Measurements from ENCODE around the gene CORO6. TPM values are rescaled to one million over a fixed set of nuclear protein-coding genes. Genes with fewer than 3 reads are reported as not detected.

The CORO6 gene
- total RNA-seq, 1 experiment from 2014 or later, result 35.0 TPM

- peak in 1 of 2 experiments; percentile 2 for DNase-seq
- ChIA-PET POLR2A (ENCODE audit: unreplicated experiment) (interaction anchor here (0.6 kb wide), 1 partner anchor 21 kb away, joined by 3 read pairs; no protein-coding TSS in a partner anchor), CTCF (interaction anchor here (0.5 to 0.6 kb wide), 2 partner anchors 16 to 38 kb away, joined by 3 to 11 read pairs; no protein-coding TSS in a partner anchor)
- peaks cover 22% of the 10 kb centered on the region; the same call in 1 of the 2 replicates for H3F3A ChIP-seq (ENCODE audit: insufficient read depth, low read depth)
- H2AFZ ChIP-seq, result no peak overlapping the region
- H3K79me2 ChIP-seq (ENCODE audit: low read depth), result no peaks in the 10 kb centered on the region
- H3K9me3 ChIP-seq (ENCODE audit: insufficient read depth, low read depth), result no peaks in the 10 kb centered on the region
- H3K9me2 ChIP-seq (ENCODE audit: insufficient read depth), result no peaks in the 10 kb centered on the region
- H4K20me1 ChIP-seq (ENCODE audit: insufficient read depth), result no peaks in the 10 kb centered on the region
- intact Hi-C loops (cut with micrococcal nuclease; ENCODE audit: unreplicated experiment), result no loop called here
- no peaks in the 10 kb centered on the region for H3K27me3 ChIP-seq (ENCODE audit: insufficient read depth, low read depth)
- no peaks in the 10 kb centered on the region for H3K36me3 ChIP-seq (ENCODE audit: low read depth)
- TF ChIP-seq CTCF (conservative IDR thresholded peaks at IDR 0.05) (no peak), EZH2 (IDR thresholded peaks at IDR 0.05; ENCODE audit: low read depth) (no peak)
- no peak overlapping the region for H3K27ac ChIP-seq
- H3K4me2 ChIP-seq, result no peak overlapping the region
- no peak overlapping the region for H3K4me3 ChIP-seq
- no TSS peak for BruUV-seq (replicated peaks)
- H3K4me1 ChIP-seq (replicated peaks; ENCODE audit: insufficient read depth), result peaks cover 9% of the 10 kb centered on the region
Measured at GRCh38 chr17:29571883-29572681, 50.6 kb downstream of the CORO6 start.

GRCh38 chr17:29571486-29571882 is 51.2 kb downstream of the CORO6 start:
- no peak overlapping the region for H3K4me2 ChIP-seq
- no TSS peak for BruUV-seq (replicated peaks)
- ChIA-PET CTCF (no interaction called here), POLR2A (ENCODE audit: unreplicated experiment) (interaction anchor here (0.6 kb wide), 1 partner anchor 21 kb away, joined by 3 read pairs; no protein-coding TSS in a partner anchor)
- TF ChIP-seq EZH2 (IDR thresholded peaks at IDR 0.05; ENCODE audit: low read depth) (no peak), CTCF (conservative IDR thresholded peaks at IDR 0.05) (no peak)
- no peak overlapping the region for H3K27ac ChIP-seq
- no peak for DNase-seq
- no peak overlapping the region for H2AFZ ChIP-seq
- H3K4me3 ChIP-seq, result no peak overlapping the region
- peaks cover 23% of the 10 kb centered on the region; the same call in 1 of the 2 replicates for H3F3A ChIP-seq (ENCODE audit: insufficient read depth, low read depth)
- intact Hi-C loops (cut with micrococcal nuclease; ENCODE audit: unreplicated experiment), result no loop called here
- no peaks in the 10 kb centered on the region for H3K36me3 ChIP-seq (ENCODE audit: low read depth)
- no peaks in the 10 kb centered on the region for H3K27me3 ChIP-seq (ENCODE audit: insufficient read depth, low read depth)
- no peaks in the 10 kb centered on the region for H3K79me2 ChIP-seq (ENCODE audit: low read depth)
- no peaks in the 10 kb centered on the region for H3K9me2 ChIP-seq (ENCODE audit: insufficient read depth)
- H3K9me3 ChIP-seq (ENCODE audit: insufficient read depth, low read depth), result no peaks in the 10 kb centered on the region
- H3K4me1 ChIP-seq (replicated peaks; ENCODE audit: insufficient read depth), result peaks cover 9% of the 10 kb centered on the region
- no peaks in the 10 kb centered on the region for H4K20me1 ChIP-seq (ENCODE audit: insufficient read depth)

GRCh38 chr17:29570521-29570920 is 52.2 kb downstream of the CORO6 start:
- no peak for TF ChIP-seq CTCF (conservative IDR thresholded peaks at IDR 0.05)
- no peak for TF ChIP-seq EZH2 (IDR thresholded peaks at IDR 0.05; ENCODE audit: low read depth)
- peak in 1 of 2 experiments; percentile 26 for DNase-seq
- peaks cover 2% of the 10 kb centered on the region; the same call in 1 of the 2 replicates for H3K79me2 ChIP-seq (ENCODE audit: low read depth)
- no peaks in the 10 kb centered on the region for H3K36me3 ChIP-seq (ENCODE audit: low read depth)
- no peak overlapping the region for H3K4me2 ChIP-seq
- H3K4me1 ChIP-seq (replicated peaks; ENCODE audit: insufficient read depth), result peaks cover 11% of the 10 kb centered on the region
- no peak overlapping the region for H3K4me3 ChIP-seq
- intact Hi-C loops (cut with micrococcal nuclease; ENCODE audit: unreplicated experiment), result no loop called here
- no TSS peak for BruUV-seq (replicated peaks)
- ChIA-PET CTCF (interaction anchor here (0.5 kb wide), 1 partner anchor 459 kb away, joined by 4 read pairs; no protein-coding TSS in a partner anchor), POLR2A (ENCODE audit: unreplicated experiment) (interaction anchor here (0.7 kb wide), 1 partner anchor 708 kb away, joined by 22 read pairs; no protein-coding TSS in a partner anchor)
- no peaks in the 10 kb centered on the region for H4K20me1 ChIP-seq (ENCODE audit: insufficient read depth)
- H3K27ac ChIP-seq, result no peak overlapping the region
- peaks cover 30% of the 10 kb centered on the region; the same call in 1 of the 2 replicates for H3F3A ChIP-seq (ENCODE audit: insufficient read depth, low read depth)
- no peaks in the 10 kb centered on the region for H3K9me2 ChIP-seq (ENCODE audit: insufficient read depth)
- H3K27me3 ChIP-seq (ENCODE audit: insufficient read depth, low read depth), result no peaks in the 10 kb centered on the region
- H2AFZ ChIP-seq, result no peak overlapping the region
- H3K9me3 ChIP-seq (ENCODE audit: insufficient read depth, low read depth), result no peaks in the 10 kb centered on the region
